Activated CD8-positive, alpha-beta T cell treated with anti-CD3 and anti-CD28 coated beads, Interleukin-2, amount 10 ng/mL, durations not matched to agents 7 days and 5 days (primary cell): ENCODE measurements around the gene HIP1R. TPM values are rescaled to one million over a fixed set of nuclear protein-coding genes. Genes with fewer than 3 reads are reported as not detected.
"Not testable (repeated sequence)": the region's sequence is repeated elsewhere in the genome, so short reads cannot be mapped to it uniquely, and the experiment has no call there.

Experiments
- ATAC-seq: fragments of 150-1000 bp; cut with Tn5 transposase; one replicate; pipeline ENCODE4 v1.10.0; 2021; ENCODE audit warnings: moderate library complexity
- CTCF ChIA-PET: fragments of 350-600 bp; sonication (Branson Sonifier 250); formaldehyde crosslinking; loops from one replicate; lab custom pipeline; 2021; ENCODE audit warnings: antibody characterized with exemption; lab: Charles Lee
- POLR2A ChIA-PET: fragments of 350-600 bp; sonication (Branson Sonifier 250); formaldehyde crosslinking; loops from one replicate; lab custom pipeline; 2021; ENCODE audit warnings: antibody characterized with exemption; lab: Charles Lee
- DNase-seq: peaks from one replicate; pipeline ENCODE4 v3.0.0-alpha.2; 2020
- H3K27ac Mint-ChIP-seq: one replicate; pipeline ENCODE4 v1.8.0; 2021; ENCODE audit warnings: mild to moderate bottlenecking, mixed read lengths
- H3K27me3 Mint-ChIP-seq: one replicate; pipeline ENCODE4 v1.8.0; 2021; ENCODE audit warnings: low read depth, mixed read lengths
- H3K36me3 Mint-ChIP-seq: one replicate; pipeline ENCODE4 v1.8.0; 2021; ENCODE audit warnings: low read depth, mixed read lengths
- H3K4me1 Mint-ChIP-seq: one replicate; pipeline ENCODE4 v1.8.0; 2021; ENCODE audit warnings: low read depth, mixed read lengths
- H3K4me3 Mint-ChIP-seq: one replicate; pipeline ENCODE4 v1.8.0; 2021; ENCODE audit warnings: mild to moderate bottlenecking, mixed read lengths
- H3K9me3 Mint-ChIP-seq: one replicate; pipeline ENCODE4 v1.8.0; 2022; ENCODE audit warnings: mixed read lengths; ENCODE audit not compliant: insufficient read depth
- total RNA-seq, 2 experiments: library from RNA; stranded (reverse); gene quantifications; one replicate each; pipeline ENCODE4 v1.2.3, GENCODE V29; 2021

HIP1R gene
- total RNA-seq, 2 experiments from 2014 or later: 36.2 to 37.4 TPM

GRCh38 chr12:122894193-122895121, 59.2 kb downstream of the HIP1R start:
- Mint-ChIP-seq H3K27ac (peak overlapping the region; percentile 90), H3K9me3 (peaks cover 5% of the 10 kb centered on the region), H3K4me3 (peak overlapping the region; percentile 85), H3K4me1 (peaks cover 89% of the 10 kb centered on the region), H3K27me3 (no peaks in the 10 kb centered on the region), H3K36me3 (peaks cover 25% of the 10 kb centered on the region)
- ATAC-seq: peak; percentile 14
- POLR2A ChIA-PET: interaction anchor here (0.5 to 1.5 kb wide), 7 partner anchors 11 to 394 kb away, joined by 3 to 8 read pairs (median 4); no protein-coding TSS in a partner anchor
- CTCF ChIA-PET: interaction anchor here (1.1 to 2.0 kb wide), 5 partner anchors 13 to 53 kb away, joined by 5 to 8 read pairs (median 5); no protein-coding TSS in a partner anchor
- DNase-seq: no peak

- POLR2A ChIA-PET: interaction anchor here (0.5 to 1.5 kb wide), 6 partner anchors 9 to 395 kb away, joined by 3 to 4 read pairs (median 4); no protein-coding TSS in a partner anchor
- no peak for ATAC-seq
- CTCF ChIA-PET: interaction anchor here (1.2 to 2.0 kb wide), 3 partner anchors 14 to 52 kb away, joined by 5 to 8 read pairs (median 5); no protein-coding TSS in a partner anchor
- H3K27me3 Mint-ChIP-seq: no peaks in the 10 kb centered on the region
- H3K9me3 Mint-ChIP-seq: peaks cover 5% of the 10 kb centered on the region
- H3K36me3 Mint-ChIP-seq: peaks cover 27% of the 10 kb centered on the region
- H3K4me1 Mint-ChIP-seq: peaks cover 90% of the 10 kb centered on the region
- H3K4me3 Mint-ChIP-seq: peak overlapping the region; percentile 85
- no peak for DNase-seq
- peak overlapping the region; percentile 90 for H3K27ac Mint-ChIP-seq
Observed at GRCh38 chr12:122895320-122895703, 60.1 kb downstream of the HIP1R start.

DNA sequence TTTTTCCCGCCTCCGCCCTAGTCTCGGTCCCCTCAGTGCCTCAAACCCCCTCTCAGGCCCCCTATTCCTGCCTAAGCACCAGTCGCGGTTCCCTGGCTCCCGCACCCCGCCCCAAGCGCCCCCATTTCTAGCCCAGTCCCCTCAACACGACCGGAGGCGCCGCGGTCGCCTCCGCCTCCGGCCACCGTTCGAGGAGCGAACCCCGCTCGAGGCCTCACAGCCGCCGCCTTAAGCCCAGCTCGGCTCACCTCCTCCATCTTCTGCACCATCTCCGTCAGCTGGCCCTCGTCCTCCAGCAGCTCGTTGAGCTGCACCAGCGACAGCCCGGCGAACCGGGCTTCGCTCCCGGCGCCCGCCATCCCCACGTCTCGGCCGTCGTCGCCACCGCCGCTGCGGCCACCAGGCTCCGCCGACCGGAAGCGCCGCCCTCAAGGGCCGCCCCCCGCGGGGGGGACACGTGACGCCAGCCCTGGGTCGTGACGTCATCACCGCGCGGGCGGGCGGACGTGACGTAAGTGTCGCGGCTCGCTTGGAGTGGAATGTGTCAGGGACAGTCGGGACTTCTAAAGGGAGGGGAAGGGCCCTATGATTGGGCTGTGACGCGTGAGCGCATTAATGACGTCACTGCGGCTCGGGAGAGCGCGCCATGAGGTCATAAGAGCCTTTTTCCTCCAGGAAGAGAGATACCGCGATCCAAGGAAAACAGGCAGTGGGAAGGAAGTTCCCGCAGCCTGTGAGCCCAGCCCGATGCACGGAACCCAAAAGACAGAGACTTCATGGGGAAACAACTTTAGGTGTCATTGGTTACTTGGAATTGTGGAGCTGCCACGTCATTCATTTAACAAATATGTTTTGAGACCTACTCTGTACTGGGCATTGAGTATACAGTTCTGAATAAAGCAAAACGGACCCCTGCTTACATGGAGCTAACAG, 60.7 kb downstream of the HIP1R start, which contains the start of gene VPS37B:
Gene VPS37B, minus strand, starts transcription at position 421 of the 933 bp plus-strand sequence. Its CDS starts 62 bp downstream, at position 359.
- H3K27ac Mint-ChIP-seq: peak within 1 kb of the TSS; percentile 90
- POLR2A ChIA-PET: interaction anchor here (0.9 to 1.5 kb wide), 5 partner anchors 8 to 78 kb away, joined by 3 to 7 read pairs (median 4); no protein-coding TSS in a partner anchor
- H3K4me3 Mint-ChIP-seq: peak within 1 kb of the TSS; percentile 85

GRCh38 chr12:122896662-122897061, 61.4 kb downstream of the HIP1R start:
- DNase-seq: no peak
- Mint-ChIP-seq H3K27me3 (no peaks in the 10 kb centered on the region), H3K9me3 (peaks cover 5% of the 10 kb centered on the region), H3K27ac (peak overlapping the region; percentile 90), H3K36me3 (peaks cover 27% of the 10 kb centered on the region), H3K4me1 (peaks cover 90% of the 10 kb centered on the region), H3K4me3 (peak overlapping the region; percentile 85)
- no peak for ATAC-seq
- POLR2A ChIA-PET: interaction anchor here (0.9 to 1.3 kb wide), 3 partner anchors 8 to 78 kb away, joined by 3 to 7 read pairs (median 3); no protein-coding TSS in a partner anchor
- CTCF ChIA-PET: interaction anchor here (0.7 to 2.4 kb wide), 2 partner anchors 8 to 50 kb away, joined by 3 to 18 read pairs; no protein-coding TSS in a partner anchor

More for the DNA sequence above, 60.7 kb downstream of the HIP1R start, which contains the start of gene VPS37B:
- CTCF ChIA-PET: interaction anchor here (0.7 to 2.0 kb wide), 4 partner anchors 15 to 52 kb away, joined by 3 to 8 read pairs (median 5); no protein-coding TSS in a partner anchor
- DNase-seq (peak; percentile 91), ATAC-seq (peak; percentile 65)
- peaks cover 27% of the 10 kb centered on the region for H3K36me3 Mint-ChIP-seq
- peaks cover 90% of the 10 kb centered on the region for H3K4me1 Mint-ChIP-seq
- H3K27me3 Mint-ChIP-seq: no peaks in the 10 kb centered on the region
- peaks cover 5% of the 10 kb centered on the region for H3K9me3 Mint-ChIP-seq

GRCh38 chr12:122899887-122900286, 64.6 kb downstream of the HIP1R start:
- ATAC-seq: no peak
- Mint-ChIP-seq H3K27me3 (peaks cover 2% of the 10 kb centered on the region), H3K4me1 (peaks cover 71% of the 10 kb centered on the region), H3K27ac (peak overlapping the region; percentile 92), H3K4me3 (no peak overlapping the region), H3K9me3 (peaks cover 5% of the 10 kb centered on the region), H3K36me3 (peaks cover 8% of the 10 kb centered on the region)
- ChIA-PET CTCF (interaction anchor here (1.0 to 2.4 kb wide), 4 partner anchors 11 to 39 kb away, joined by 5 to 12 read pairs (median 6); no protein-coding TSS in a partner anchor), POLR2A (no interaction called here)
- DNase-seq: no peak

DNA sequence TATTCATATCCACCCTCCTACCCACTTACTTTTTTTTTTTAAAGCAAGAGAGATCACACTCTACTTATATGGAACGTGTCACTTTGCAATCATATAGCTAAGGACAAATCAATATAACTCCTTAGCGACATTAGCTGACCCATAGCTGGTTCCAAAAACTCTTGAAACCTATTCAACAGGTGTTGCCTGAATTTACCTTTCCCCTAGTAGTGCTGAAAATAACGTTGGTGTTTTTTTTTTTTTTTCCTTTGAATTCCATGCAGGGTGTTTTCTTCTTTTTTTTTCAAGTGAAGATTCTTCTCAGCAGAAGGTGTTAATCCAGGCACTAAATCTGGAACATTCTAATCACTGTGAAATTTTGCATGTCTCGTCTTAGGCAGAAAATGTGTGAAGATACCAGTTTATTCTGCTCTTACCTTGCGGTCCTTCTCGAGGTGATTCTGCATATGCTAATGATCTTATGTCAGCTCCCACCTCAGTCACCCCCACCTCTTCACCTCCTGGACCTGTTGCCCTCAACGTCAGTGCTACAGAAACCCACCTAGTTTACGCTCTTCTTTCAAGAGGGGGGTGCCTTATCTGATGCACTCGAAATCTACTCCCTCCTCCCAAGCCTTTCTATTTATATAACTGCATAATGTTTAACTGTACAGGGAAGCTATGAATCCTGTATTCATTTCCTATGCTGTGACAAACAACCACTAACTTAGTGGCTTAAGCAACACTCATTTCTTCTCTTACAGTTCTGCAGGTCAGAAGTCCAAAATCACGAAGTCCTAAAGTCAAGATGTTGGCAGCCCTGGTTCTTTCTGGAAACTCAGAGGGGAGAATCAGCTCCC, 67.8 kb downstream of the HIP1R start:
- H3K9me3 Mint-ChIP-seq: no peaks in the 10 kb centered on the region
- H3K27ac Mint-ChIP-seq: no peak overlapping the region
- H3K4me1 Mint-ChIP-seq: peaks cover 45% of the 10 kb centered on the region
- DNase-seq (no peak), ATAC-seq (no peak)
- H3K4me3 Mint-ChIP-seq: no peak overlapping the region
- ChIA-PET CTCF (interaction anchor here (0.7 to 1.1 kb wide), 4 partner anchors 9 to 49 kb away, joined by 3 to 5 read pairs (median 3); no protein-coding TSS in a partner anchor), POLR2A (no interaction called here)
- peaks cover 2% of the 10 kb centered on the region for H3K27me3 Mint-ChIP-seq
- H3K36me3 Mint-ChIP-seq: peaks cover 1% of the 10 kb centered on the region

- peaks cover 39% of the 10 kb centered on the region for H3K4me1 Mint-ChIP-seq
- ChIA-PET CTCF (interaction anchor here (0.7 to 1.1 kb wide), 4 partner anchors 8 to 49 kb away, joined by 3 to 5 read pairs (median 3); no protein-coding TSS in a partner anchor), POLR2A (interaction anchor here (1.6 kb wide), 1 partner anchor 8 kb away, joined by 3 read pairs; the partner anchor contains the start of gene VPS37B)
- H3K4me3 Mint-ChIP-seq: no peak overlapping the region
- H3K36me3 Mint-ChIP-seq: peaks cover 1% of the 10 kb centered on the region
- DNase-seq (no peak), ATAC-seq (no peak)
- no peak overlapping the region for H3K27ac Mint-ChIP-seq
- peaks cover 4% of the 10 kb centered on the region for H3K27me3 Mint-ChIP-seq
- no peaks in the 10 kb centered on the region for H3K9me3 Mint-ChIP-seq
Observed at GRCh38 chr12:122903693-122904034, 68.4 kb downstream of the HIP1R start.

- not testable (repeated sequence) for H3K36me3 Mint-ChIP-seq
Observed at GRCh38 chr12:122905258-122905657, 70.0 kb downstream of the HIP1R start.

GRCh38 chr12:122908915-122909314, 73.7 kb downstream of the HIP1R start:
- H3K9me3 Mint-ChIP-seq: no peaks in the 10 kb centered on the region
- H3K4me1 Mint-ChIP-seq: no peaks in the 10 kb centered on the region
- no peaks in the 10 kb centered on the region for H3K36me3 Mint-ChIP-seq
- POLR2A ChIA-PET: no interaction called here
- ATAC-seq: no peak
- DNase-seq: no peak
- peaks cover 11% of the 10 kb centered on the region for H3K27me3 Mint-ChIP-seq
- CTCF ChIA-PET: interaction anchor here (0.7 to 1.5 kb wide), 2 partner anchors 38 to 48 kb away, joined by 3 to 4 read pairs; no protein-coding TSS in a partner anchor
- H3K4me3 Mint-ChIP-seq: no peak overlapping the region
- no peak overlapping the region for H3K27ac Mint-ChIP-seq

More at GRCh38 chr12:122905258-122905657, 70.0 kb downstream of the HIP1R start:
- DNase-seq, H3K27ac Mint-ChIP-seq, H3K9me3 Mint-ChIP-seq, ATAC-seq, CTCF ChIA-PET, H3K4me3 Mint-ChIP-seq: not testable (repeated sequence)
- peaks cover 23% of the 10 kb centered on the region for H3K4me1 Mint-ChIP-seq
- peaks cover 12% of the 10 kb centered on the region for H3K27me3 Mint-ChIP-seq
- POLR2A ChIA-PET: interaction anchor here (1.6 kb wide), 1 partner anchor 9 kb away, joined by 3 read pairs; the partner anchor contains the start of gene VPS37B
